GM12891 (cell line): ENCODE results near the gene GRAP2.

Source experiments
- PAX5 ChIP-seq: IDR thresholded peaks from 2 replicates; pipeline ENCODE4 v1.6.1; 2011; ENCODE audit warnings: low read length, moderate library complexity, mild to moderate bottlenecking; ENCODE audit not compliant: insufficient read depth, severe bottlenecking
- POLR2A ChIP-seq: IDR thresholded peaks from 2 replicates; pipeline ENCODE4 v1.6.1; 2011; ENCODE audit warnings: low read depth, low read length, control low read depth
- POLR2AphosphoS5 ChIP-seq: IDR thresholded peaks from 2 replicates; pipeline ENCODE4 v1.6.1; 2011; ENCODE audit warnings: low read depth, low read length, control low read depth
- POU2F2 ChIP-seq: IDR thresholded peaks from 2 replicates; pipeline ENCODE4 v1.6.1; 2011; ENCODE audit warnings: low read depth, mild to moderate bottlenecking, control low read depth, low read length, moderate library complexity
- SPI1 ChIP-seq: IDR thresholded peaks from 2 replicates; pipeline ENCODE4 v1.6.1; 2011; ENCODE audit warnings: low read depth, low read length, control low read depth
- TAF1 ChIP-seq: IDR thresholded peaks from 2 replicates; pipeline ENCODE4 v1.6.1; 2011; ENCODE audit warnings: low read depth, low read length, control low read depth

- TF ChIP-seq POLR2A = no peak
- no peak for TF ChIP-seq POLR2AphosphoS5
- TF ChIP-seq TAF1 = no peak
- no peak for TF ChIP-seq POU2F2
- no peak for TF ChIP-seq SPI1
- TF ChIP-seq PAX5 = no peak
These were observed 29.7 kb upstream of the GRAP2 start for GRCh38 chr22:39871008-39871798.
